Sciatic nerve (tissue), 1 donor: ENCODE data around the gene NUDCD2. TPM values are rescaled to one million over a fixed set of nuclear protein-coding genes. Genes with fewer than 3 reads are reported as not detected.

ENCODE experiments used
- total RNA-seq: library from RNA; stranded (reverse); fragmentation: NEBNext Ultra II Directional; extraction: Animal tissue kit (Norgen Biotek cat#: 25700); gene quantifications from one replicate; pipeline ENCODE4 v1.2.1, GENCODE V29; 2021
- donor health status: DM: no; HTN: no; CAD: no.

Gene NUDCD2
- total RNA-seq, 1 donor from 2014 or later = 23.0 TPM

Other genes with a start within 250 kb of the NUDCD2 start
- 114 TPM for gene CCNG1, start 22.5 kb downstream of the NUDCD2 start, total RNA-seq
- gene HMMR, start 530 bp upstream of the NUDCD2 start, total RNA-seq = 0.85 TPM
- 38.3 TPM for gene MAT2B, start 45.5 kb upstream of the NUDCD2 start, total RNA-seq